HEK293 (cell line): ENCODE measurements around the gene ICOS.

Source experiments
- KLF16 ChIP-seq: fragments of 450-650 bp; formaldehyde crosslinking; IDR thresholded peaks from 2 replicates; pipeline ENCODE4 v1.5.1; 2017; ENCODE audit warnings: missing biosample characterization, missing genetic modification characterization
- TCF7L2 ChIP-seq: IDR thresholded peaks from 2 replicates; pipeline ENCODE4 v1.6.1; 2011; ENCODE audit warnings: low read depth, mild to moderate bottlenecking, inconsistent platforms, low read length, moderate library complexity, borderline replicate concordance
- ZBTB21 ChIP-seq: fragments of 450-650 bp; formaldehyde crosslinking; IDR thresholded peaks from 2 replicates; pipeline ENCODE4 v1.5.1; 2017; ENCODE audit warnings: missing biosample characterization, missing genetic modification characterization
- ZNF132 ChIP-seq: fragments of 450-650 bp; formaldehyde crosslinking; IDR thresholded peaks from 2 replicates; pipeline ENCODE4 v1.5.1; 2017; ENCODE audit warnings: missing biosample characterization, missing genetic modification characterization, borderline replicate concordance
- ZNF169 ChIP-seq: fragments of 450-650 bp; formaldehyde crosslinking; IDR thresholded peaks from 2 replicates; pipeline ENCODE4 v1.5.1; 2016; ENCODE audit warnings: missing biosample characterization, missing genetic modification characterization
- ZNF280D ChIP-seq: fragments of 450-650 bp; formaldehyde crosslinking; IDR thresholded peaks from 2 replicates; pipeline ENCODE4 v1.5.1; 2016; ENCODE audit warnings: missing biosample characterization, missing genetic modification characterization
- ZNF776 ChIP-seq: fragments of 450-650 bp; formaldehyde crosslinking; IDR thresholded peaks from 2 replicates; pipeline ENCODE4 v1.5.0; 2017; ENCODE audit warnings: missing biosample characterization, missing genetic modification characterization, borderline replicate concordance
- TF ChIP-seq, protein P1 (sequence below): fragments of 450-650 bp; formaldehyde crosslinking; IDR thresholded peaks from 2 replicates; pipeline ENCODE4 v1.5.1; 2016; ENCODE audit warnings: missing biosample characterization, missing genetic modification characterization
- TF ChIP-seq, protein P2 (sequence below): fragments of 450-650 bp; formaldehyde crosslinking; IDR thresholded peaks from 2 replicates; pipeline ENCODE4 v1.5.1; 2017; ENCODE audit warnings: missing biosample characterization, missing genetic modification characterization

GRCh38 chr2:204005940-204006721 lies 69.6 kb downstream of the ICOS start:
- TF ChIP-seq ZBTB21 (tag by site-specific recombination): no peak
- TF ChIP-seq, protein P1, sequence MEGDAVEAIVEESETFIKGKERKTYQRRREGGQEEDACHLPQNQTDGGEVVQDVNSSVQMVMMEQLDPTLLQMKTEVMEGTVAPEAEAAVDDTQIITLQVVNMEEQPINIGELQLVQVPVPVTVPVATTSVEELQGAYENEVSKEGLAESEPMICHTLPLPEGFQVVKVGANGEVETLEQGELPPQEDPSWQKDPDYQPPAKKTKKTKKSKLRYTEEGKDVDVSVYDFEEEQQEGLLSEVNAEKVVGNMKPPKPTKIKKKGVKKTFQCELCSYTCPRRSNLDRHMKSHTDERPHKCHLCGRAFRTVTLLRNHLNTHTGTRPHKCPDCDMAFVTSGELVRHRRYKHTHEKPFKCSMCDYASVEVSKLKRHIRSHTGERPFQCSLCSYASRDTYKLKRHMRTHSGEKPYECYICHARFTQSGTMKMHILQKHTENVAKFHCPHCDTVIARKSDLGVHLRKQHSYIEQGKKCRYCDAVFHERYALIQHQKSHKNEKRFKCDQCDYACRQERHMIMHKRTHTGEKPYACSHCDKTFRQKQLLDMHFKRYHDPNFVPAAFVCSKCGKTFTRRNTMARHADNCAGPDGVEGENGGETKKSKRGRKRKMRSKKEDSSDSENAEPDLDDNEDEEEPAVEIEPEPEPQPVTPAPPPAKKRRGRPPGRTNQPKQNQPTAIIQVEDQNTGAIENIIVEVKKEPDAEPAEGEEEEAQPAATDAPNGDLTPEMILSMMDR: no peak
- TF ChIP-seq ZNF280D (tag by site-specific recombination): no peak
- no peak for TF ChIP-seq TCF7L2
- TF ChIP-seq, protein P2, sequence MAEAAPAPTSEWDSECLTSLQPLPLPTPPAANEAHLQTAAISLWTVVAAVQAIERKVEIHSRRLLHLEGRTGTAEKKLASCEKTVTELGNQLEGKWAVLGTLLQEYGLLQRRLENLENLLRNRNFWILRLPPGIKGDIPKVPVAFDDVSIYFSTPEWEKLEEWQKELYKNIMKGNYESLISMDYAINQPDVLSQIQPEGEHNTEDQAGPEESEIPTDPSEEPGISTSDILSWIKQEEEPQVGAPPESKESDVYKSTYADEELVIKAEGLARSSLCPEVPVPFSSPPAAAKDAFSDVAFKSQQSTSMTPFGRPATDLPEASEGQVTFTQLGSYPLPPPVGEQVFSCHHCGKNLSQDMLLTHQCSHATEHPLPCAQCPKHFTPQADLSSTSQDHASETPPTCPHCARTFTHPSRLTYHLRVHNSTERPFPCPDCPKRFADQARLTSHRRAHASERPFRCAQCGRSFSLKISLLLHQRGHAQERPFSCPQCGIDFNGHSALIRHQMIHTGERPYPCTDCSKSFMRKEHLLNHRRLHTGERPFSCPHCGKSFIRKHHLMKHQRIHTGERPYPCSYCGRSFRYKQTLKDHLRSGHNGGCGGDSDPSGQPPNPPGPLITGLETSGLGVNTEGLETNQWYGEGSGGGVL: no peak
- TF ChIP-seq ZNF169 (tag by site-specific recombination): no peak
- no peak for TF ChIP-seq KLF16 (tag by site-specific recombination)
- no peak for TF ChIP-seq ZNF132 (tag by site-specific recombination)
- TF ChIP-seq ZNF776 (tag by site-specific recombination): no peak
